Heart right ventricle (tissue), 16 donors: Measurements from ENCODE around the gene RPSA. TPM values are rescaled to one million over a fixed set of nuclear protein-coding genes. Genes with fewer than 3 reads are reported as not detected.

Experiments
- ATAC-seq, 8 donors: fragments of 200-7000 bp; cut with Tn5 transposase; one replicate each; pipeline ENCODE4 v1.9.1; 2020; ENCODE audit warnings: mild to moderate bottlenecking in 8 of 8, moderate library complexity in 8 of 8, moderate number of reproducible peaks in 1 of 8
- DNase-seq, 2 donors: peaks; one replicate each; pipeline ENCODE4 v3.0.0-alpha.2; 2020
- H3K27ac ChIP-seq, 10 donors: fragments of 200-600 bp; sonication (generic) in 2 of 10; one replicate each; pipeline versions ENCODE4 v1.5.0 to v1.8.0; 2020 to 2022; ENCODE audit warnings: mild to moderate bottlenecking in 3 of 10
- H3K27me3 ChIP-seq, 7 donors: fragments of 200-600 bp; one replicate each; pipeline ENCODE4 v1.8.0; 2021 to 2022; ENCODE audit warnings: mild to moderate bottlenecking in 2 of 7
- H3K36me3 ChIP-seq, 9 donors: fragments of 200-600 bp; sonication (generic) in 1 of 9; one replicate each; pipeline versions ENCODE4 v1.5.0 to v1.8.0; 2020 to 2022; ENCODE audit warnings: mild to moderate bottlenecking in 2 of 9
- H3K4me1 ChIP-seq, 9 donors: fragments of 200-600 bp; sonication (generic) in 1 of 9; one replicate each; pipeline versions ENCODE4 v1.5.0 to v1.8.0; 2020 to 2022; ENCODE audit warnings: mild to moderate bottlenecking in 4 of 9
- H3K4me3 ChIP-seq, 10 donors: fragments of 200-600 bp; sonication (generic) in 2 of 10; one replicate each; pipeline versions ENCODE4 v1.5.0 to v1.8.0; 2020 to 2022; ENCODE audit warnings: mild to moderate bottlenecking in 7 of 10, moderate library complexity in 2 of 10
- H3K9me3 ChIP-seq, 11 donors: fragments of 200-600 bp in 10 of 11; sonication (generic) in 2 of 11; one replicate each; pipeline versions ENCODE4 v1.5.0 to v1.8.0; 2013 to 2022; ENCODE audit warnings: mild to moderate bottlenecking in 2 of 11, control low read depth in 1 of 11, moderate library complexity in 1 of 11
- CTCF ChIP-seq, 9 donors: fragments of 200-600 bp; sonication (generic) in 2 of 9; IDR thresholded peaks; one replicate each; pipeline versions ENCODE4 v1.5.0 to v1.8.0; 2021 to 2022; ENCODE audit warnings: antibody characterized with exemption in 9 of 9, mild to moderate bottlenecking in 5 of 9, moderate library complexity in 1 of 9
- WGBS, 2 donors: extraction: QIAGEN DNeasy Blood & Tissue Kit; methylation state at CpG; one replicate each; pipeline ENCODE4 v1.1.7; 2013; ENCODE audit warnings: inconsistent platforms in 1 of 2; 5-methylcytosine and 5-hydroxymethylcytosine counted together
- intact Hi-C, 10 donors: fragments of 100-400 bp; cut with DNase I; formaldehyde crosslinking; loops; one replicate each; pipeline versions ENCODE4 v1.11.1 to v1.14.2; 2022
- polyA plus RNA-seq, 2 donors: library from polyadenylated mRNA; stranded (reverse); fragments of 200-250 nt; gene quantifications; one replicate each; pipeline ENCODE4 v1.2.3, GENCODE V29; 2013
- total RNA-seq, 10 donors: library from RNA; stranded (reverse); fragmentation: NEBNext Ultra II Directional in 3 of 10; extraction: Animal tissue kit (Norgen Biotek cat#: 25700) in 3 of 10; gene quantifications; one replicate each; pipeline versions ENCODE4 v1.2.1 to v1.2.4, GENCODE V29; 2021 to 2023
- donor health status: Arrhythmogenic right ventricular cardiomyopathy.
- donor health status: ischemic (EF 13 %, LVEDD 7.1; RV severe dilation, severe dysfunction).
- donor health status: healthy with polysubstance abuse.
- donor health status: DM: no; HTN: yes; CAD: no.
- donor health status: DM: no; HTN: no; CAD: no.
- donor health status: ischemic (EF 25% LVEDD 6.9; RV normal size, moderate dysfunction).
- donor health status: ischemic (EF 25% LVEDD 5.7; RV mildly dilated, moderate dysfunction).
- donor health status: healthy.
- donor health status: DM: yes; HTN: yes; CAD: no.
- donor health status: Ischemic cardiomyopathy.
- donor health status: ischemic (EF 35%, LVEDD 5.7; RV mildly dilated, moderate dysfunction).
- donor health status: nonischemic (EF 11% LVEDD 7.7; RV severe dilation, severe dysfunction).
- donor health status: DM: yes; HTN: yes; CAD: no.
- donor health status: PGD.
- donor health status: ischemic (EF 29% LVEDD 5.4; RV normal size, mild dysfunction).
- donor health status: nonischemic (EF 23%, LVEDD 6.1; RV moderate dilation, normal function).

RPSA gene
- total and polyA plus RNA-seq, 12 donors, result 350 to 1,493 (median 410) TPM

- intact Hi-C loops, result loop anchor here in 4 of 10 donors (2.0 to 10.0 kb wide), 4 partner anchors 34 to 53 kb away; no protein-coding TSS in a partner anchor
- DNase-seq (no peak), ATAC-seq (no peak)
- WGBS, 2 donors, result 67 to 74% methylated on average over 2 of the region's 2 CpGs
- Histone ChIP-seq H3K9me3 (no peaks in the 10 kb centered on the region), H3K27ac (no peak overlapping the region), H3K27me3 (peaks cover 0 to 4% (median 0%) of the 10 kb centered on the region in 7 donors), H3K36me3 (no peaks in the 10 kb centered on the region), H3K4me3 (no peak overlapping the region), H3K4me1 (peaks cover 0 to 5% (median 0%) of the 10 kb centered on the region in 9 donors)
- no peak for TF ChIP-seq CTCF (IDR thresholded peaks at IDR 0.05)
Observed at GRCh38 chr3:39445927-39446326, 39.4 kb downstream of the RPSA start.

GRCh38 chr3:39446444-39446843 lies 39.9 kb downstream of the RPSA start:
- H3K27me3 ChIP-seq, result peaks cover 0 to 4% (median 0%) of the 10 kb centered on the region in 7 donors
- no peaks in the 10 kb centered on the region for H3K36me3 ChIP-seq
- TF ChIP-seq CTCF (IDR thresholded peaks at IDR 0.05), result no peak
- intact Hi-C loops, result loop anchor here in 4 of 10 donors (2.0 to 10.0 kb wide), 4 partner anchors 34 to 52 kb away; no protein-coding TSS in a partner anchor
- peaks cover 0 to 5% (median 0%) of the 10 kb centered on the region in 9 donors for H3K4me1 ChIP-seq
- H3K27ac ChIP-seq, result no peak overlapping the region
- no peak overlapping the region for H3K4me3 ChIP-seq
- WGBS, 2 donors, result 79 to 93% methylated on average over 2 of the region's 2 CpGs
- no peaks in the 10 kb centered on the region for H3K9me3 ChIP-seq
- no peak for ATAC-seq
- no peak for DNase-seq

- Histone ChIP-seq H3K4me1 (peaks cover 0 to 5% (median 0%) of the 10 kb centered on the region in 9 donors), H3K27ac (no peak overlapping the region), H3K27me3 (peaks cover 0 to 4% (median 0%) of the 10 kb centered on the region in 7 donors), H3K4me3 (no peak overlapping the region), H3K9me3 (no peaks in the 10 kb centered on the region), H3K36me3 (no peaks in the 10 kb centered on the region)
- peak; percentile 71 to 94 (median 88) for TF ChIP-seq CTCF (IDR thresholded peaks at IDR 0.05)
- WGBS, 2 donors, result 24 to 25% methylated on average over 13 of the region's 13 CpGs
- intact Hi-C loops, result loop anchor here in 7 of 10 donors (1.0 to 10.0 kb wide), 5 partner anchors 36 to 51 kb away; no protein-coding TSS in a partner anchor
- DNase-seq (peak in 1 of 2 donors; percentile 75), ATAC-seq (peak; percentile 67 to 92 (median 90))
Observed at GRCh38 chr3:39447637-39448483, 41.3 kb downstream of the RPSA start.

- Histone ChIP-seq H3K9me3 (no peaks in the 10 kb centered on the region), H3K36me3 (no peaks in the 10 kb centered on the region), H3K4me1 (peaks cover 0 to 5% (median 0%) of the 10 kb centered on the region in 9 donors), H3K4me3 (no peak overlapping the region), H3K27me3 (peaks cover 0 to 4% (median 0%) of the 10 kb centered on the region in 7 donors), H3K27ac (no peak overlapping the region)
- DNase-seq, result no peak
- no peak for TF ChIP-seq CTCF (IDR thresholded peaks at IDR 0.05)
- intact Hi-C loops, result loop anchor here in 7 of 10 donors (1.0 to 10.0 kb wide), 5 partner anchors 36 to 50 kb away; no protein-coding TSS in a partner anchor
- ATAC-seq, result no peak
- WGBS, 2 donors, result 70 to 77% methylated on average over 10 of the region's 10 CpGs
Observed at GRCh38 chr3:39448506-39449233, 42.1 kb downstream of the RPSA start.
